Suprapubic skin (tissue), 4 donors: ENCODE results near the gene COL23A1. TPM values are rescaled to one million over a fixed set of nuclear protein-coding genes. Genes with fewer than 3 reads are reported as not detected.

Experiments used
- DNase-seq, 2 donors: peaks; one replicate each; pipeline ENCODE4 v3.0.0-alpha.2; 2019; ENCODE audit warnings: low spot score in 2 of 2
- H3K27ac ChIP-seq: fragments of 200-600 bp; sonication (generic); one replicate; pipeline ENCODE4 v1.5.1; 2019
- H3K27me3 ChIP-seq: fragments of 200-600 bp; sonication (generic); one replicate; pipeline ENCODE4 v1.5.1; 2019
- H3K36me3 ChIP-seq: fragments of 200-600 bp; sonication (generic); one replicate; pipeline ENCODE4 v1.5.1; 2019
- H3K4me1 ChIP-seq: fragments of 200-600 bp; sonication (generic); one replicate; pipeline ENCODE4 v1.5.1; 2019
- H3K4me3 ChIP-seq: fragments of 200-600 bp; sonication (generic); one replicate; pipeline ENCODE4 v1.5.1; 2019; ENCODE audit warnings: mild to moderate bottlenecking
- H3K9me3 ChIP-seq: fragments of 200-600 bp; sonication (generic); one replicate; pipeline ENCODE4 v1.5.1; 2019
- EP300 ChIP-seq: sonication (generic); formaldehyde crosslinking; IDR thresholded peaks from one replicate; pipeline ENCODE4 v1.6.1; 2017; ENCODE audit warnings: antibody characterized with exemption
- POLR2A ChIP-seq, 2 donors: fragments of 450-650 bp; IDR thresholded peaks; one replicate each; pipeline ENCODE4 v1.6.1; 2017; ENCODE audit warnings: antibody characterized with exemption in 2 of 2, mild to moderate bottlenecking in 2 of 2, moderate library complexity in 2 of 2
- POLR2AphosphoS5 ChIP-seq, 3 donors: sonication (generic); formaldehyde crosslinking; IDR thresholded peaks; one replicate each; pipeline ENCODE4 v1.6.1; 2017; ENCODE audit warnings: antibody characterized with exemption in 3 of 3
- WGBS: methylation state at CpG from one replicate; pipeline ENCODE4 v1.1.5; 2018; 5-methylcytosine and 5-hydroxymethylcytosine counted together
- total RNA-seq, 4 donors: library from RNA; depleted of rRNA; stranded (reverse); fragments of >200 nt; gene quantifications; one replicate each; pipeline ENCODE4 v1.1.0, GENCODE V29; 2016
- TF ChIP-seq, protein P1 (sequence below), 2 donors: fragments of 200-600 bp in 1 of 2; fragments of 450-650 bp in 1 of 2; sonication (generic) in 1 of 2; IDR thresholded peaks; one replicate each; pipeline ENCODE4 v1.5.1; 2016 to 2019; ENCODE audit warnings: antibody characterized with exemption in 2 of 2, mild to moderate bottlenecking in 1 of 2, moderate library complexity in 1 of 2

Gene COL23A1
- total RNA-seq, 4 donors from 2014 or later, result 1.6 to 4.4 (median 3.4) TPM

DNA sequence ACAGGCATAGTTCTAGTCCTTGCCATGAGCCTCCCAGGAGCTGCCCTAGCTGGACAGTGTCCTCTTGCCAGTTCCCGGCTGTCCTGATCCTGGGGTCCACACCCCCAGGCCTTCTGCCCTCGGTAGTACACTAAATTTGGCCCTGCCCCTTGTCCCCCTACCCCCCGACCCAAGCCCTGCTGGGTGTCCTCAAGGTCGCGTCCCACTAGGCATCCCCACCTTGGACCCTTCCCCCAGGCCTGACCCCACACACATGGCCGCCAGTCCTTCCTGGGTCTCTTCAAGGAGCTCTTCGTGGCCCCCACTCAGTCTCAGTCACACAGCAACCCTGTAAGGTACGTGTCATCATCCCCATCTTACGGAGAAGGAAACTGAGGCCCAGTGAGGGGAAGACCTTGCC lies 317.6 kb downstream of the COL23A1 start:
- Histone ChIP-seq H3K9me3 (no peaks in the 10 kb centered on the region), H3K27ac (no peak overlapping the region), H3K4me1 (no peaks in the 10 kb centered on the region), H3K36me3 (no peaks in the 10 kb centered on the region), H3K4me3 (no peak overlapping the region), H3K27me3 (peaks cover 9% of the 10 kb centered on the region)
- DNase-seq, result no peak
- TF ChIP-seq POLR2AphosphoS5 (IDR thresholded peaks at IDR 0.05) (no peak), POLR2A (IDR thresholded peaks at IDR 0.05) (no peak)
- TF ChIP-seq, protein P1, sequence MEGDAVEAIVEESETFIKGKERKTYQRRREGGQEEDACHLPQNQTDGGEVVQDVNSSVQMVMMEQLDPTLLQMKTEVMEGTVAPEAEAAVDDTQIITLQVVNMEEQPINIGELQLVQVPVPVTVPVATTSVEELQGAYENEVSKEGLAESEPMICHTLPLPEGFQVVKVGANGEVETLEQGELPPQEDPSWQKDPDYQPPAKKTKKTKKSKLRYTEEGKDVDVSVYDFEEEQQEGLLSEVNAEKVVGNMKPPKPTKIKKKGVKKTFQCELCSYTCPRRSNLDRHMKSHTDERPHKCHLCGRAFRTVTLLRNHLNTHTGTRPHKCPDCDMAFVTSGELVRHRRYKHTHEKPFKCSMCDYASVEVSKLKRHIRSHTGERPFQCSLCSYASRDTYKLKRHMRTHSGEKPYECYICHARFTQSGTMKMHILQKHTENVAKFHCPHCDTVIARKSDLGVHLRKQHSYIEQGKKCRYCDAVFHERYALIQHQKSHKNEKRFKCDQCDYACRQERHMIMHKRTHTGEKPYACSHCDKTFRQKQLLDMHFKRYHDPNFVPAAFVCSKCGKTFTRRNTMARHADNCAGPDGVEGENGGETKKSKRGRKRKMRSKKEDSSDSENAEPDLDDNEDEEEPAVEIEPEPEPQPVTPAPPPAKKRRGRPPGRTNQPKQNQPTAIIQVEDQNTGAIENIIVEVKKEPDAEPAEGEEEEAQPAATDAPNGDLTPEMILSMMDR (IDR thresholded peaks at IDR 0.05), result no peak
- WGBS, result 97% methylated on average over 8 of the region's 9 CpGs

DNA sequence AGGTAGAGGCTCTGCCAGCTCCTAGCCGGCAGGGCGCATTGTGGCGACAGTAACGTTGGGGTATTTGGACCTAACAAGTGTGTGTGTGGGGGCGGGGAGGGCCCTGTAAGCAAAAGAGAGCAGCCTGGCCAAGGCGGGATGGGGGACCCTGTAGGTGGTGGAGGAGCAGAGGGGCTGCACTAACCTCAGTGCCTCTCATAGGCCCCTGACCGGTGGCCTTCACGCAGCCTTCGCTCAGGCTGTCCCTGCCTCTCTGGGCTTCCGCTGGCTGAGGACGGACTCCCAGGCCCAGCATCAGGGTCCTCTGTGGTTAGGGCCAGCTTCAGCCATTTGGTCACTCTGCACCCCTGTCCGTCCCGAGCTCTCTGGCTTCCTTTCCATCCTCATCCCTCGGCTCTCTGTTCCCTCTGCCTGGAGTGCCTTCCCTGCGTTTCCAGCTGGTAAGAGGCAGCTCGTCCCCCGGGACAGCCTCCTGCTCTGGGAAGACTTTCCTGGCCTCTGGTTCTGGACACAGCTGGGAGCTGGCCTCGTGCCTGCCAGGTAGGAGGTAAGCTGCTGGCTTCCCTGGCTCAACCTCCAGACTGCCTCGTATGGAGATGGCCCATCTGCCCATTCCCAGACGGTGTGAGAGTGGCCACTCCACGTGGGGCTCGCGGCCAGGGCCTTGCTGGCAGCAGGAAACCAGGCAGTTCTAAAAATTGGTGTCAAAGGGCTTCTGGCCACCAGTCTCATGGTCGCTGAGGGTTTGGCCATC lies 318.3 kb downstream of the COL23A1 start:
- no peaks in the 10 kb centered on the region for H3K9me3 ChIP-seq
- no peaks in the 10 kb centered on the region for H3K4me1 ChIP-seq
- H3K36me3 ChIP-seq, result no peaks in the 10 kb centered on the region
- H3K27ac ChIP-seq, result no peak overlapping the region
- no peak overlapping the region for H3K4me3 ChIP-seq
- no peak for DNase-seq
- peaks cover 8% of the 10 kb centered on the region for H3K27me3 ChIP-seq
- 86% methylated on average over 23 of the region's 24 CpGs for WGBS
- TF ChIP-seq POLR2AphosphoS5 (IDR thresholded peaks at IDR 0.05) (no peak), EP300 (no peak), POLR2A (IDR thresholded peaks at IDR 0.05) (no peak)
- TF ChIP-seq, protein P1 (IDR thresholded peaks at IDR 0.05), result no peak

DNA sequence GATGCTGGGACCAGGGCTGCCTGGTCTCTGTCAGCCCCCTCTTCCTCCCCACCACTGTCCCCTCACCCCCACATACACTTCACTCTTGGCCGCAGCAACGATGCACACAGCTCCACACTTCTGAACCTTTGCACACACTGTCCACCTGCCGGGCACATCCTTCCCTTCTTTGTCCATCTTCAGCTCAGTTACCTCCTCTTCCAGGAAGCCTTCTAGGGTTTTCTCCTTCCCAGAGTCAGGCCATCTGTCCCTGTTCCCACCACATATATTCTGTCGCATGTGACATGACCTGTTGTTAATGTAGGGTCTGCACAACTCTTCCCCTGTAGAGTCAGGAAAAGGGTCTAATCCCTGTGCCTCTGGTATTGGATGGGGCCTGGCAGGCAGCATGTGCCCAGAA lies 319.0 kb downstream of the COL23A1 start:
- WGBS, result 94% methylated on average over 4 of the region's 4 CpGs
- no peak overlapping the region for H3K4me3 ChIP-seq
- no peaks in the 10 kb centered on the region for H3K4me1 ChIP-seq
- peaks cover 6% of the 10 kb centered on the region for H3K27me3 ChIP-seq
- DNase-seq, result no peak
- no peaks in the 10 kb centered on the region for H3K36me3 ChIP-seq
- no peak overlapping the region for H3K27ac ChIP-seq
- no peaks in the 10 kb centered on the region for H3K9me3 ChIP-seq
- TF ChIP-seq, protein P1 (IDR thresholded peaks at IDR 0.05), result no peak

DNA sequence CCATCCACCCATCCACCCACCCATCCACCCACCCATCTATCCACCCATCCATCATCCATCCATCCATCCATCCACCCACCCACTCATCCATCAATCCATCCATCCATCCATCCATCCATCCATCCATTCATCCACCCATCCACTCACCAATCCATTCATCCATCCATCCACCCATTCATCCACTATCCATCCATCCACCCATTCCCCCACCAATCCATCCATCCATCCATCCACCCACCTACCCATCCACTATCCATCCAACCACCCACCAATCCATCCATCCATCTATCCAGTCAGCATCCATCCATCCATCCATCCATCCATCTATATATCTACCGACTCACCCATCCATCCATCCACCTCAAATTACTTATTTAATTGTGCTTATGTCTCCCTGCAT lies 320.7 kb downstream of the COL23A1 start:
- H3K36me3 ChIP-seq, result no peaks in the 10 kb centered on the region
- WGBS, result 100% methylated on average over 1 of the region's 1 CpG
- H3K27ac ChIP-seq, result no peak overlapping the region
- H3K9me3 ChIP-seq, result no peaks in the 10 kb centered on the region
- peaks cover 5% of the 10 kb centered on the region for H3K27me3 ChIP-seq
- TF ChIP-seq POLR2AphosphoS5 (IDR thresholded peaks at IDR 0.05), result no peak
- TF ChIP-seq EP300, result no peak
- TF ChIP-seq, protein P1 (IDR thresholded peaks at IDR 0.05), result no peak
- TF ChIP-seq POLR2A (IDR thresholded peaks at IDR 0.05), result no peak
- no peak overlapping the region for H3K4me3 ChIP-seq
- no peak for DNase-seq
- no peaks in the 10 kb centered on the region for H3K4me1 ChIP-seq

DNA sequence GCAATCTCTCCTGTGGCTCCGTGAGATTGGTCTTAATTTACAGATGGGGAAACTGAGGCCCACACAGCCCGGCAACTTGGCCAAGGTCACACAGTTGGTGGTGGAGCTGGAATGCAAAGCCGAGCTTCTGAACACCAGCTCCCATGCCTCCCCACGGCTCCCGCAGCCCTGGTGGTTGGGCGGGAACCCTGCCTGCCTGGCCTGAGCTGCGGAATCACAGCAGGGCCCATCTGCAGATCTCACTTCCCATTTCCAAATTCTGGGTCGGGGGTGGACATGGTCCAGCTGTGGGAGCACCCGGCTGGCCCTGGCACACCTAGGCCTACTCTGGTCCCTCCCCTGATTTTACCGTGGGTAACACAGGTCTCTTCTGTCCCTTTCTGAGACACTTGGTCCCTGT lies 322.3 kb downstream of the COL23A1 start:
- H3K27me3 ChIP-seq, result no peaks in the 10 kb centered on the region
- H3K27ac ChIP-seq, result no peak overlapping the region
- H3K9me3 ChIP-seq, result no peaks in the 10 kb centered on the region
- H3K4me1 ChIP-seq, result no peaks in the 10 kb centered on the region
- H3K36me3 ChIP-seq, result no peaks in the 10 kb centered on the region
- WGBS, result 90% methylated on average over 2 of the region's 10 CpGs
- TF ChIP-seq, protein P1 (IDR thresholded peaks at IDR 0.05), result no peak
- TF ChIP-seq POLR2A (IDR thresholded peaks at IDR 0.05), result no peak
- no peak overlapping the region for H3K4me3 ChIP-seq
- DNase-seq, result no peak
